ENCODE data around the gene TOM1.
"Not testable (repeated sequence)": the region's sequence is repeated elsewhere in the genome, so short reads cannot be mapped to it uniquely, and the experiment has no call there.

TOM1 gene

DNA sequence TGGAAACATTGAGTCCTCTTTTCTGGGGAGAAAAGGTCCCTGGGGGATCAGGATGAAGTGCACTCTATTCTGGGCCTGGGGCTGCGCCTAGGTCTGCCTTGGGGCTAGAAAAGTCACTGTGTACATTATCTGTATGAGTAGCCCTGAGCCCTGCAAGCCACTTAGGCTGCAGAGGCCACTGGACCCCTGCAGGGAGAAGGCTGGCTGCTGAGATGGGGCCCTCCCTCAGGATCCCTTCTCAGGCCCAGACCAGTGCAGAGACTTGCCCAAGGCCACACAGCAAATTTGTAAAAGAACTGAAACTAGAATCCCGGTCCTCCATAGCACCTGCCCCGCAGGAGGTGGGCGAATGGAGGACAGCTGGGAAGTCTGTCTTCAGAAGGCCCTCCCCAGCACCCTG is 54.4 kb downstream of the TOM1 start:
- TF ChIP-seq, protein P1, sequence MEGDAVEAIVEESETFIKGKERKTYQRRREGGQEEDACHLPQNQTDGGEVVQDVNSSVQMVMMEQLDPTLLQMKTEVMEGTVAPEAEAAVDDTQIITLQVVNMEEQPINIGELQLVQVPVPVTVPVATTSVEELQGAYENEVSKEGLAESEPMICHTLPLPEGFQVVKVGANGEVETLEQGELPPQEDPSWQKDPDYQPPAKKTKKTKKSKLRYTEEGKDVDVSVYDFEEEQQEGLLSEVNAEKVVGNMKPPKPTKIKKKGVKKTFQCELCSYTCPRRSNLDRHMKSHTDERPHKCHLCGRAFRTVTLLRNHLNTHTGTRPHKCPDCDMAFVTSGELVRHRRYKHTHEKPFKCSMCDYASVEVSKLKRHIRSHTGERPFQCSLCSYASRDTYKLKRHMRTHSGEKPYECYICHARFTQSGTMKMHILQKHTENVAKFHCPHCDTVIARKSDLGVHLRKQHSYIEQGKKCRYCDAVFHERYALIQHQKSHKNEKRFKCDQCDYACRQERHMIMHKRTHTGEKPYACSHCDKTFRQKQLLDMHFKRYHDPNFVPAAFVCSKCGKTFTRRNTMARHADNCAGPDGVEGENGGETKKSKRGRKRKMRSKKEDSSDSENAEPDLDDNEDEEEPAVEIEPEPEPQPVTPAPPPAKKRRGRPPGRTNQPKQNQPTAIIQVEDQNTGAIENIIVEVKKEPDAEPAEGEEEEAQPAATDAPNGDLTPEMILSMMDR (conservative IDR thresholded peaks at IDR 0.05), result no peak
- no peak for TF ChIP-seq ZFX (IDR thresholded peaks at IDR 0.05)
- H3K27ac ChIP-seq, result no peak overlapping the region

DNA sequence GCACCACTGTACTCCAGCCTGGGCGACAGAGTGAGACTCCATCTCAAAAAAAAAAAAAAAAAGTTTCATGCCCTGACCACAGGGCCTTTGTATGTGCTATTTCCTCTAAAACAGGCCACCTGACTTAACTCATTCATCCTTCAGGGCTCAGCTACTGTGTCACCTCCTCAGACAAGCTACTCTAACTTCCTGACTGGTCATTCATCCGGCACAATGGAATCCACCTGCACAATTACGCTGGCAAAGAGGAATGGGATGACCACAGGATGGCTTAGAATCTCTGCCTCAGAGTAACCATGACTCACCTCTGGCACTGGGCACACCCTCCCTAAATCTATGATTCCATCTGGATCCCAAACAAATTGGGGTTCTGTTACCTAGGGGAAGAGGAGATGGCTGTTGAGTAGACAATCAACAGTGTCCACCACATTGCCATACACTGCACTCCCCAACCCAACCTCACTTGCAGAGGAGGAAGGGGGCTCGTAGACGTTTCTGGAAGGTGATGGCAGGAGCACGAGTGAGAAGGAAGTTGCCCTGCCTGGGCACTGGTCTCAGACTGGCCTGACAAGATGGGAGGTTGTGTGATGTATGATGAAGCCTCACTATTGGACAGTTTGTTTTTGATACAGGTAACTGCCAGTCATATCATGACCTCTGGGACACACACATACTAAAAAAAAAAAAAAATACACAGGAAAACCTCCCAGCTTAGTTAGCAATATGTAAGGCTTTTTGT is 58.4 kb downstream of the TOM1 start:
- no peak overlapping the region for H3K27ac ChIP-seq
- TF ChIP-seq ZFX (IDR thresholded peaks at IDR 0.05), result no peak
- TF ChIP-seq, protein P1 (conservative IDR thresholded peaks at IDR 0.05), result no peak

DNA sequence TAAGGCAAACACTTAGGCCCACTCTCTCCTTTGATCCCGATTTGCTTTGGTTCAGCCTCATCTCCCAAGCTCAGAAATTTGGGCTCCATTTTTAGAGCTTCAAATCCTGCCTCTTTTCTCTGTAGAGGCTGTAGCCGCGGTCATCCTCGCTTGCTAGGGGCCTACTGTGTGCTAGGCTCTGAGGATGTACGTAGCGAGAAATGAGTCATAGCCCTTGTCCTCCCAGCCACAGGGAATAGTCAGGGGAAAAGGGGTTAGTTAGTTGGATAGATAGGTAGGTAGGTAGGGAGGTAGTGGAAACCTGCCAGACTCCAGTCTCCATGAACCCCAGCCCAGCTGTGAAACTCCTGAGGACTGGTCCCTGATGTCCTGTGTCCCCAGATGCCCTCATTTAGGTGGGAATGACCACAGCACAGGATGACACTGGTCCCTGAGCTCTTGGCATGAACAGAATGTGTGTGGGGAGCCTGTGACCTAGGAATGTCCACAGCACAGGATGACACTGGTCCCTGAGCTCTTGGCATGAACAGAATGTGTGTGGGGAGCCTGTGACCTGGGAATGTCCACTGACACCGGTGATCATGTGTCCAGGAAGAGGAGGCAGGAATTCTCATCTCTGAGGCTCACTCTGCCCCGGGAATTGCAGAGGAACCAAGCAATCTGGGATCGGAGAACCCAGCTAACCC is 59.8 kb downstream of the TOM1 start:
- no peak overlapping the region for H3K27ac ChIP-seq
- TF ChIP-seq, protein P1 (conservative IDR thresholded peaks at IDR 0.05), result no peak
- TF ChIP-seq ZFX (IDR thresholded peaks at IDR 0.05), result no peak

DNA sequence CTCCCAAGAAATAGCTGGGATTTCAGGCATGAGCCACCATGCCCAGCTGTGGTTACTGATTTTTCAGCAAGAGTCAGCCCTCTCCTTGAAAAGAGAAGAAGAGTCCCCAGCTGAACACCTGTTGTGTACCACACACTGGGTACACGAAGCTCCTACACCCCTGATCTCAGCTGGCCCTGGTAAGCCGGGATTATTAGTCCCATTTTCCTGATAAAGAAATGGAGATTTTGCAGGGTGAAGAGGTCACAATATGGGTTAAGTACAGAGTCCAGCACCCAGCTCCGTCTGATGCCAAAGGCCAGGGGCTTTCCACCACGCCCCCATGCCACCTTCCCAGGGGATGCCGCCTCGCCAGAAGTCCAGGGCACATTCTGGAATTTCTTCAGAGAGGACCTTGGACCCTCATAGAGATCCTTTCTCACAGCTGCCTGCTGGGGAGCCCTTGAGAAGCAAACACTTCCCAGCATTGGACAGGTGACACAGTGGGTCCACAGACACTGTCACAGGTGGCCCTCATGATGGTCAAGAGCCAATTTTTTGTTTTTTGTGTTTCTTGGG is 61.4 kb downstream of the TOM1 start:
- no peak overlapping the region for H3K27ac ChIP-seq
- TF ChIP-seq, protein P1 (conservative IDR thresholded peaks at IDR 0.05), result no peak
- no peak for TF ChIP-seq ZFX (IDR thresholded peaks at IDR 0.05)

DNA sequence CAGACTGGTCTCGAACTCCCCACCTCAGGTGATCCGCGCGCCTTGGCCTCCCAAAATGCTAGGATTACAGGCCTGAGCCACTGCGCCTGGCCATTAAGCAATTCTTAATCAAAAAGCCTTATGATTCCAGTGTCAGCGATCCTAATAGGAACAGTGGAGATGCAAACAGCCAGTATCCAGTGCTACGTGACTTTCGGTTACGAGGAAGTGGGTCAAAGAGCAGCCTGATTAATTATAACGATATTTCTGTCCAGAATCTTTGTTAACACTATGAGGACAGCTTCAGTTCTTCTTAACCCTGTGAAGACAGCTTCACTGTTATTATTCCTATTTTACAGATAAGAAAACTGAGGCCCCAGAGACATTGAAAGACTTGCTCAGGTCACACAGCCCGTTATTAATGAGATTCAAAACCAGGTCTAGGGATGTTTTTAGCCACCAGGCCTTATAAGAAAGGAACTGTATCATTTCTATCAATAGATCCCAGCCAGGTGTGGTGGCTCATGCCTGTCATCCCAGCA is 63.9 kb downstream of the TOM1 start:
- TF ChIP-seq ZFX (IDR thresholded peaks at IDR 0.05), result no peak
- TF ChIP-seq, protein P1 (conservative IDR thresholded peaks at IDR 0.05), result no peak
- H3K27ac ChIP-seq, result no peak overlapping the region

DNA sequence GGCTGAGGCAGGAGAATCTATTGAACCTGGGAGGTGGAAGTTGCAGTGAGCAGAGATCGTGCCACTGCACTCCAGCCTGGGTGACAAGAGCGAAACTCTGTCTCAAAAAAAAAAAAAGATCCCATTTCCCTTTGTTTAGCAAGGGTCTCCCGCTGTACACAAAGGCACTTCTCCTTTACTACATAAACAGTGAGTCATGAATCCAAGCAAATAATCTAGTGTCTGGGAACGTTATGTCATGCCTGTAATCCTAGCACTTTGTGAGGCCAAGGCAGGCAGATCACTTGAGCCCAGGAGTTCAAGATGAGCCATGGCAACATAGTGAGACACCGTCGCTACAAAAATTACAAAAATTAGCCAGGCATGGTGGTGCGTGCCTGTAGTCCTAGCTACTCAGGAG is 64.5 kb downstream of the TOM1 start:
- not testable (repeated sequence) for H3K27ac ChIP-seq

DNA sequence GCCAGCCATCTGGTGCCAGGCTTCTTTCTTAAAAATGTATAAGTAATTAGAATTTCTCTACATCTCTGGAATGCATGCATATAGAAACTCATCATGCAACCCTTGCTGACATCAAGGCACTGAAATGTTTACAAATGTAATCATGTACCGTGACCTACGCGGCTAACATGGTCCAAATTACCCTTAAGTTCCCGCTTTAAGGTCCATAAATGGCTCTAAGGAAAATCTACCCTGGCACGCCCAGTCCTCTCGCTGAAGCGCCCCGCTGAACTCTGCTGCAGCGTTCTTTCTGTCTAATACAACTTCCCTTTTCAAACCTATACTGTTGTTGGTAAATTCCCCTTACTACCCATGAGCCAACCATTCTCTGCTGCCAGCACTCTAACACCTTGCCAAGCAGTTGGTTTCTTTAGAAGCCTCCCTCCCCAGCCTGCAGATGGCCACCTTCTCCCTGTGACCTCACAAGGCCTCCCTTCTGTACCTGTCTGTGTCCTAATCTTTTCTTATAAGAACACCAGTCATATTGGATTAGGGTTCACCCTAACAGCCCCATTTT is 67.7 kb downstream of the TOM1 start:
- no peak for TF ChIP-seq ZFX (IDR thresholded peaks at IDR 0.05)
- TF ChIP-seq, protein P1 (conservative IDR thresholded peaks at IDR 0.05), result no peak
- H3K27ac ChIP-seq, result no peak overlapping the region
